HG03095 (cell line): ENCODE data around the gene KRTAP6-3.

ENCODE experiments used
- ATAC-seq: cut with Tn5 transposase; IDR thresholded peaks from one replicate; pipeline ENCODE4 v1.9.1; 2021; ENCODE audit warnings: moderate library complexity; ENCODE audit not compliant: unreplicated experiment

Gene KRTAP6-3

GRCh38 chr21:30623362-30623761 is 31.1 kb downstream of the KRTAP6-3 start:
- ATAC-seq: no peak

GRCh38 chr21:30625449-30626165 is 33.4 kb downstream of the KRTAP6-3 start:
- ATAC-seq: no peak

- no peak for ATAC-seq
Measured at GRCh38 chr21:30628109-30628508, 35.9 kb downstream of the KRTAP6-3 start.

GRCh38 chr21:30629200-30629599 is 37.0 kb downstream of the KRTAP6-3 start:
- no peak for ATAC-seq

- no peak for ATAC-seq
Measured at GRCh38 chr21:30634906-30635305, 42.7 kb downstream of the KRTAP6-3 start, which contains the start of gene KRTAP20-2. Gene KRTAP20-2, plus strand, starts transcription at chr21:30635206. Its CDS starts 58 bp downstream, at chr21:30635264.

GRCh38 chr21:30638686-30639085 is 46.4 kb downstream of the KRTAP6-3 start:
- ATAC-seq: no peak

GRCh38 chr21:30642564-30642963 is 50.3 kb downstream of the KRTAP6-3 start, which contains the start of gene KRTAP20-3:
Gene KRTAP20-3, plus strand, starts transcription at chr21:30642864.
- no peak for ATAC-seq
